ENCODE measurements around the gene MOB3C. TPM values are rescaled to one million over a fixed set of nuclear protein-coding genes. Genes with fewer than 3 reads are reported as not detected.

Gene MOB3C
- polyA plus RNA-seq, 1 donor (not counting 4 experiments of a cell fraction or from before 2014, with no cell fraction given), result 18.4 TPM

- dilution Hi-C loops (cut with MboI; ENCODE audit: extremely low pct_ligation_motif_present, low sequenced_read_pairs), result no loop called here
- H2AFZ ChIP-seq (ENCODE audit: control insufficient read depth, low read length), result no peak overlapping the region
- FAIRE-seq (no peak), DNase-seq (ENCODE audit: low read depth, low spot score) (no peak)
- no peaks in the 10 kb centered on the region for H3K27me3 ChIP-seq (ENCODE audit: control insufficient read depth, extremely low read depth, insufficient read depth, low read length)
- no peaks in the 10 kb centered on the region for H3K9me1 ChIP-seq (ENCODE audit: control insufficient read depth, extremely low read depth, insufficient read depth, low read length)
- H3K36me3 ChIP-seq (ENCODE audit: control insufficient read depth in 2 of 2, extremely low read depth in 1 of 2, insufficient read depth in 2 of 2, low read length in 2 of 2), result peaks cover 27% of the 10 kb centered on the region in 2 experiments
- no peak overlapping the region for H3K4me3 ChIP-seq (ENCODE audit: control insufficient read depth in 2 of 3, extremely low read depth in 1 of 3, insufficient read depth in 2 of 3, low read depth in 1 of 3, low read length in 3 of 3)
- H3K27ac ChIP-seq (ENCODE audit: control insufficient read depth, insufficient read depth, low read length), result no peak overlapping the region
- TF ChIP-seq CTCF (optimal IDR thresholded peaks at IDR 0.05 in 1 of 3, IDR thresholded peaks at IDR 0.05 in 1 of 3, conservative IDR thresholded peaks at IDR 0.05 in 1 of 3; ENCODE audit: extremely low read depth in 1 of 3, insufficient read depth in 2 of 3, low read length in 3 of 3) (no peak), EZH2 (IDR thresholded peaks at IDR 0.05; ENCODE audit: low read length) (no peak)
- no peak overlapping the region for H3K9ac ChIP-seq (ENCODE audit: control insufficient read depth, extremely low read depth, insufficient read depth, low read length)
- no peak overlapping the region for H3K4me2 ChIP-seq (ENCODE audit: control insufficient read depth, extremely low read depth, insufficient read depth, low read depth, low read length)
- H3K79me2 ChIP-seq (ENCODE audit: control insufficient read depth, insufficient read depth, low read length), result no peaks in the 10 kb centered on the region
- no peaks in the 10 kb centered on the region for H4K20me1 ChIP-seq (ENCODE audit: control insufficient read depth, extremely low read depth, insufficient read depth, low read length)
- H3K9me3 ChIP-seq (ENCODE audit: control insufficient read depth, low read depth, low read length), result no peaks in the 10 kb centered on the region
- H3K4me1 ChIP-seq (ENCODE audit: control insufficient read depth, extremely low read depth, insufficient read depth, low read length), result peaks cover 4% of the 10 kb centered on the region
Observed at GRCh38 chr1:46576596-46576995, 40.0 kb downstream of the MOB3C start.

GRCh38 chr1:46575778-46576177 lies 40.8 kb downstream of the MOB3C start:
- Histone ChIP-seq H3K9ac (ENCODE audit: control insufficient read depth, extremely low read depth, insufficient read depth, low read length) (no peak overlapping the region), H3K79me2 (ENCODE audit: control insufficient read depth, insufficient read depth, low read length) (no peaks in the 10 kb centered on the region), H3K4me3 (ENCODE audit: control insufficient read depth in 2 of 3, extremely low read depth in 1 of 3, insufficient read depth in 2 of 3, low read depth in 1 of 3, low read length in 3 of 3) (no peak overlapping the region), H3K27me3 (ENCODE audit: control insufficient read depth, extremely low read depth, insufficient read depth, low read length) (no peaks in the 10 kb centered on the region), H2AFZ (ENCODE audit: control insufficient read depth, low read length) (no peak overlapping the region), H4K20me1 (ENCODE audit: control insufficient read depth, extremely low read depth, insufficient read depth, low read length) (no peaks in the 10 kb centered on the region), H3K4me2 (ENCODE audit: control insufficient read depth, extremely low read depth, insufficient read depth, low read depth, low read length) (no peak overlapping the region), H3K9me1 (ENCODE audit: control insufficient read depth, extremely low read depth, insufficient read depth, low read length) (no peaks in the 10 kb centered on the region), H3K4me1 (ENCODE audit: control insufficient read depth, extremely low read depth, insufficient read depth, low read length) (peaks cover 4% of the 10 kb centered on the region), H3K36me3 (ENCODE audit: control insufficient read depth in 2 of 2, extremely low read depth in 1 of 2, insufficient read depth in 2 of 2, low read length in 2 of 2) (peaks cover 24 to 27% of the 10 kb centered on the region in 2 experiments), H3K9me3 (ENCODE audit: control insufficient read depth, low read depth, low read length) (no peaks in the 10 kb centered on the region), H3K27ac (ENCODE audit: control insufficient read depth, insufficient read depth, low read length) (no peak overlapping the region)
- no peak for TF ChIP-seq EZH2 (IDR thresholded peaks at IDR 0.05; ENCODE audit: low read length)
- TF ChIP-seq CTCF (optimal IDR thresholded peaks at IDR 0.05 in 1 of 3, IDR thresholded peaks at IDR 0.05 in 1 of 3, conservative IDR thresholded peaks at IDR 0.05 in 1 of 3; ENCODE audit: extremely low read depth in 1 of 3, insufficient read depth in 2 of 3, low read length in 3 of 3), result no peak
- no peak for DNase-seq (ENCODE audit: low read depth, low spot score)
- no peak for FAIRE-seq
- dilution Hi-C loops (cut with MboI; ENCODE audit: extremely low pct_ligation_motif_present, low sequenced_read_pairs), result no loop called here
